GM21390 (cell line): Measurements from ENCODE around the gene KCNE1.
"Not testable (repeated sequence)": the region's sequence is repeated elsewhere in the genome, so short reads cannot be mapped to it uniquely, and the experiment has no call there.

Experiments
- ATAC-seq: cut with Tn5 transposase; IDR thresholded peaks from one replicate; pipeline ENCODE4 v1.9.1; 2021; ENCODE audit not compliant: unreplicated experiment

The KCNE1 gene

GRCh38 chr21:34511787-34512455 is at the start of gene KCNE1:
Gene KCNE1 (minus strand): TSS chr21:34512210. CDS start chr21:34449634, 62,576 bp downstream.
- ATAC-seq: no peak

GRCh38 chr21:34561806-34562205 is 49.8 kb upstream of the KCNE1 start:
- ATAC-seq: no peak

- no peak for ATAC-seq
These were observed 48.6 kb upstream of the KCNE1 start for GRCh38 chr21:34560609-34561008.

GRCh38 chr21:34560021-34560420 is 48.0 kb upstream of the KCNE1 start:
- no peak for ATAC-seq

- no peak for ATAC-seq
These were observed 47.1 kb upstream of the KCNE1 start for GRCh38 chr21:34559089-34559631.

- ATAC-seq: no peak
These were observed 46.2 kb upstream of the KCNE1 start for GRCh38 chr21:34558166-34558565.

- no peak for ATAC-seq
These were observed 45.3 kb upstream of the KCNE1 start for GRCh38 chr21:34557261-34557660.

GRCh38 chr21:34554670-34555069 is 42.7 kb upstream of the KCNE1 start:
- ATAC-seq: not testable (repeated sequence)

- ATAC-seq: no peak
These were observed 42.2 kb upstream of the KCNE1 start for GRCh38 chr21:34554227-34554626.

- ATAC-seq: no peak
These were observed 41.3 kb upstream of the KCNE1 start for GRCh38 chr21:34553151-34553952.

GRCh38 chr21:34552360-34553098 is 40.5 kb upstream of the KCNE1 start:
- ATAC-seq: no peak

GRCh38 chr21:34550182-34550799 is 38.3 kb upstream of the KCNE1 start:
- no peak for ATAC-seq

GRCh38 chr21:34548781-34549376 is 36.9 kb upstream of the KCNE1 start:
- ATAC-seq: no peak

GRCh38 chr21:34546542-34546941 is 34.5 kb upstream of the KCNE1 start:
- no peak for ATAC-seq

GRCh38 chr21:34545079-34545884 is 33.3 kb upstream of the KCNE1 start:
- ATAC-seq: peak; percentile 89

- no peak for ATAC-seq
These were observed 32.1 kb upstream of the KCNE1 start for GRCh38 chr21:34544032-34544496.

- ATAC-seq: no peak
These were observed 31.0 kb upstream of the KCNE1 start for GRCh38 chr21:34543017-34543416.

- no peak for ATAC-seq
These were observed 28.2 kb upstream of the KCNE1 start for GRCh38 chr21:34540206-34540605.

GRCh38 chr21:34537838-34538237 is 25.8 kb upstream of the KCNE1 start:
- no peak for ATAC-seq

- ATAC-seq: no peak
These were observed 24.8 kb upstream of the KCNE1 start for GRCh38 chr21:34536820-34537219.
